Measurements from ENCODE around the gene CDK2AP2.

Gene CDK2AP2

DNA sequence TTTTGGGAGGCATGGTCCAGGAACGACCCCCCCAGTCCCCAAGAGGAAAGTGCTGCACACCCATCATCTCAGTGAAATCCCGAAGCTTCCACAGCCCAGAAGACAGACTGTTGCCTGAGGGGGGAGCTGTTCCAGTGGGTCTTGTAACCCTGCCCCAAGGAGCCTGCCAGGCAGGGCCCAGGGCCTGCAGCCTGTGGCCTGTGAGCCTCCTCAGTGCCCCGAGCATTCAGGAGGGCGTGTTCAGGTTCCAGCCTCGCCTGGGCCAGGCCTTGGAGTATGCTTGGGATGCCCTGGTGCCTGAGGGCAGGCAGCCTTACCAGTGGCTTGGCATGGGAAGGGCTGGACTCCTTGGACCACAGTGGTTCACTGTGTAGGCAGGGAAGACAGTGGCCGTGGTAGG is 33.2 kb upstream of the CDK2AP2 start:
- TF ChIP-seq RAD21 (IDR thresholded peaks at IDR 0.05; ENCODE audit: low read depth) (no peak), CREB1 (IDR thresholded peaks at IDR 0.05; ENCODE audit: low read depth) (no peak), ZBTB7A (IDR thresholded peaks at IDR 0.05; ENCODE audit: low read depth) (no peak), YY1 (IDR thresholded peaks at IDR 0.05; ENCODE audit: low read depth) (no peak), NFIC (IDR thresholded peaks at IDR 0.05) (no peak), EP300 (IDR thresholded peaks at IDR 0.05; ENCODE audit: borderline replicate concordance) (no peak), TCF12 (IDR thresholded peaks at IDR 0.05; ENCODE audit: low read depth) (no peak)
- TF ChIP-seq, protein P1, sequence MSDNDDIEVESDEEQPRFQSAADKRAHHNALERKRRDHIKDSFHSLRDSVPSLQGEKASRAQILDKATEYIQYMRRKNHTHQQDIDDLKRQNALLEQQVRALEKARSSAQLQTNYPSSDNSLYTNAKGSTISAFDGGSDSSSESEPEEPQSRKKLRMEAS (IDR thresholded peaks at IDR 0.05), result no peak
- TF ChIP-seq, protein P2, sequence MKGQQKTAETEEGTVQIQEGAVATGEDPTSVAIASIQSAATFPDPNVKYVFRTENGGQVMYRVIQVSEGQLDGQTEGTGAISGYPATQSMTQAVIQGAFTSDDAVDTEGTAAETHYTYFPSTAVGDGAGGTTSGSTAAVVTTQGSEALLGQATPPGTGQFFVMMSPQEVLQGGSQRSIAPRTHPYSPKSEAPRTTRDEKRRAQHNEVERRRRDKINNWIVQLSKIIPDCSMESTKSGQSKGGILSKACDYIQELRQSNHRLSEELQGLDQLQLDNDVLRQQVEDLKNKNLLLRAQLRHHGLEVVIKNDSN (IDR thresholded peaks at IDR 0.05), result no peak
- TF ChIP-seq, protein P3, sequence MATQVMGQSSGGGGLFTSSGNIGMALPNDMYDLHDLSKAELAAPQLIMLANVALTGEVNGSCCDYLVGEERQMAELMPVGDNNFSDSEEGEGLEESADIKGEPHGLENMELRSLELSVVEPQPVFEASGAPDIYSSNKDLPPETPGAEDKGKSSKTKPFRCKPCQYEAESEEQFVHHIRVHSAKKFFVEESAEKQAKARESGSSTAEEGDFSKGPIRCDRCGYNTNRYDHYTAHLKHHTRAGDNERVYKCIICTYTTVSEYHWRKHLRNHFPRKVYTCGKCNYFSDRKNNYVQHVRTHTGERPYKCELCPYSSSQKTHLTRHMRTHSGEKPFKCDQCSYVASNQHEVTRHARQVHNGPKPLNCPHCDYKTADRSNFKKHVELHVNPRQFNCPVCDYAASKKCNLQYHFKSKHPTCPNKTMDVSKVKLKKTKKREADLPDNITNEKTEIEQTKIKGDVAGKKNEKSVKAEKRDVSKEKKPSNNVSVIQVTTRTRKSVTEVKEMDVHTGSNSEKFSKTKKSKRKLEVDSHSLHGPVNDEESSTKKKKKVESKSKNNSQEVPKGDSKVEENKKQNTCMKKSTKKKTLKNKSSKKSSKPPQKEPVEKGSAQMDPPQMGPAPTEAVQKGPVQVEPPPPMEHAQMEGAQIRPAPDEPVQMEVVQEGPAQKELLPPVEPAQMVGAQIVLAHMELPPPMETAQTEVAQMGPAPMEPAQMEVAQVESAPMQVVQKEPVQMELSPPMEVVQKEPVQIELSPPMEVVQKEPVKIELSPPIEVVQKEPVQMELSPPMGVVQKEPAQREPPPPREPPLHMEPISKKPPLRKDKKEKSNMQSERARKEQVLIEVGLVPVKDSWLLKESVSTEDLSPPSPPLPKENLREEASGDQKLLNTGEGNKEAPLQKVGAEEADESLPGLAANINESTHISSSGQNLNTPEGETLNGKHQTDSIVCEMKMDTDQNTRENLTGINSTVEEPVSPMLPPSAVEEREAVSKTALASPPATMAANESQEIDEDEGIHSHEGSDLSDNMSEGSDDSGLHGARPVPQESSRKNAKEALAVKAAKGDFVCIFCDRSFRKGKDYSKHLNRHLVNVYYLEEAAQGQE (IDR thresholded peaks at IDR 0.05; ENCODE audit: low read depth), result no peak

DNA sequence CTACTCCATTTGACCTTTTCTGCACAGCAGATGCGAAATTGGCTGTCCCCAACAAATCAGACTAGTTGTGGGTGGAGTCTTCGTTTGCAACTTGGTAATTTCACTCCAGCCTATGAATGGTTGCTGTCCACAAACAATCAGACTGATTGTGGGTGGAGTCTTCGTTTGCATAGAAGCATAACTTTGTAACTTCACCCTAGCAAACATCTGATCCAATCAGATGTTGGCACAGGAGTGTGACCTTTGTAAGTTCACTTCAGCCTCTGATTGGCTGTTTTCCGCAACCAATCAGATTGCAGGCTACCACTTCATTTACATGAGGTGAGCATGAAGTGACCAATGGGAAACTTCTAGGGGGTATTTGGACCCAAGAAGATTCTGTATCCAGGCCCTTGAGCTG is 31.6 kb upstream of the CDK2AP2 start:
- TF ChIP-seq ZBTB7A (IDR thresholded peaks at IDR 0.05; ENCODE audit: low read depth), result no peak
- TF ChIP-seq FOXM1 (IDR thresholded peaks at IDR 0.05; ENCODE audit: borderline replicate concordance, low read depth), result no peak
- TF ChIP-seq, protein P3 (IDR thresholded peaks at IDR 0.05; ENCODE audit: low read depth), result no peak
- TF ChIP-seq EP300 (IDR thresholded peaks at IDR 0.05; ENCODE audit: borderline replicate concordance), result no peak
- TF ChIP-seq TCF12 (IDR thresholded peaks at IDR 0.05; ENCODE audit: low read depth), result no peak
- TF ChIP-seq, protein P2 (IDR thresholded peaks at IDR 0.05), result no peak
- no peak for TF ChIP-seq YY1 (IDR thresholded peaks at IDR 0.05; ENCODE audit: low read depth)
- no peak for TF ChIP-seq CEBPB (IDR thresholded peaks at IDR 0.05)
- no peak for TF ChIP-seq NFIC (IDR thresholded peaks at IDR 0.05)
- TF ChIP-seq TEAD4 (IDR thresholded peaks at IDR 0.05), result no peak
- no peak for TF ChIP-seq TAF1 (IDR thresholded peaks at IDR 0.05; ENCODE audit: low read depth)
- TF ChIP-seq RAD21 (IDR thresholded peaks at IDR 0.05; ENCODE audit: low read depth), result no peak
- TF ChIP-seq, protein P1 (IDR thresholded peaks at IDR 0.05), result no peak
- no peak for TF ChIP-seq EGR1 (IDR thresholded peaks at IDR 0.05)
- TF ChIP-seq CREB1 (IDR thresholded peaks at IDR 0.05; ENCODE audit: low read depth), result no peak

DNA sequence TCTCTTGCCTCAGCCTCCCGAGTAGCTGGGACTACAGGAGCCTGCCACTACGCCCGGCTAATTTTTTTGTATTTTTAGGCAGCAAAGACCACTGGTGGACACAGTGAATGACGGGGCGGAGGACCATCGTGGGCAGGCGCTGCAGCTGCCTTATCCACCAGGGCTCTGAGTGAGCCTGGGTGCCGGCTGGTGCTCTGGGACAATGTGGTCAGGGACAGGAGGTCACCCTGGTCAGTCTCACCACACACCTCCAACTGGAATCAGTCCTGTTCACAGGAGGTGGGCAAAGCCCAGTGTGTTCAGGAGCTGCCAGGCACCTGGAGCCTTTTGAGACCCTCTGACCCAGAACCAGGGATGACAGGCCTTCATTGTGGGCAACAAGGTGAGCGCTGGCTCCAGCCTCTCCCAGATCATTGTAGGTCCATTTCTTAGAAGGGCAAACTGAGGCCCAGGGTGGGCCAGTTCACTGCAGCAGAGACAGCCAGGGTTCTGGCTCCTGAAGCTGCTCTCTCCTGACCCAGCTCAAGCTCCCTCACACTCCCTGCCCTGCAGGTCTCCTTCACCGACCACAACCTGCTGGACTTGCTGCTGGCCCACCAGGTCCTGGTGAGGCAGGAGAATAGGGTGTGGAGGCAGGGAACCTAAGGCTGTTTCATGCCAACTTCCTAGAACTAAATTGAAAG is 31.0 kb upstream of the CDK2AP2 start:
- TF ChIP-seq TCF12 (IDR thresholded peaks at IDR 0.05; ENCODE audit: low read depth) (no peak), ZBTB7A (IDR thresholded peaks at IDR 0.05; ENCODE audit: low read depth) (no peak), CEBPB (IDR thresholded peaks at IDR 0.05) (no peak), TEAD4 (IDR thresholded peaks at IDR 0.05) (no peak), EP300 (IDR thresholded peaks at IDR 0.05; ENCODE audit: borderline replicate concordance) (no peak), FOXM1 (IDR thresholded peaks at IDR 0.05; ENCODE audit: borderline replicate concordance, low read depth) (no peak), RAD21 (IDR thresholded peaks at IDR 0.05; ENCODE audit: low read depth) (no peak), EGR1 (IDR thresholded peaks at IDR 0.05) (no peak), TAF1 (IDR thresholded peaks at IDR 0.05; ENCODE audit: low read depth) (no peak), YY1 (IDR thresholded peaks at IDR 0.05; ENCODE audit: low read depth) (no peak), CREB1 (IDR thresholded peaks at IDR 0.05; ENCODE audit: low read depth) (no peak)
- TF ChIP-seq, protein P3 (IDR thresholded peaks at IDR 0.05; ENCODE audit: low read depth), result no peak
- TF ChIP-seq, protein P1 (IDR thresholded peaks at IDR 0.05), result no peak
- TF ChIP-seq, protein P2 (IDR thresholded peaks at IDR 0.05), result no peak
